ENCODE results near the gene FBXO15. TPM values are rescaled to one million over a fixed set of nuclear protein-coding genes. Genes with fewer than 3 reads are reported as not detected.

Gene FBXO15
- total and polyA plus RNA-seq, 3 donors from 2014 or later = 20.8 to 46.0 (median 39.1) TPM

GRCh38 chr18:74142252-74142651, 5.4 kb downstream of the FBXO15 start:
- WGBS, 2 donors = 79 to 88% methylated on average over 2 of the region's 2 CpGs
- Histone ChIP-seq H3K4me1 (peaks cover 3% of the 10 kb centered on the region), H3K27ac (no peak overlapping the region), H3K9me3 (no peaks in the 10 kb centered on the region), H3K27me3 (no peaks in the 10 kb centered on the region), H3K36me3 (ENCODE audit: low read depth, missing control alignments) (no peaks in the 10 kb centered on the region), H3K4me3 (no peak overlapping the region)
- no peak for DNase-seq
- intact Hi-C loops (cut with DNase I; ENCODE audit: low total_unique reads) = no loop called here
- TF ChIP-seq CTCF (IDR thresholded peaks at IDR 0.05) (no peak), POLR2A (IDR thresholded peaks at IDR 0.05) (no peak)

- Histone ChIP-seq H3K9me3 (no peaks in the 10 kb centered on the region), H3K4me1 (no peaks in the 10 kb centered on the region), H3K36me3 (ENCODE audit: low read depth, missing control alignments) (no peaks in the 10 kb centered on the region), H3K4me3 (no peak overlapping the region), H3K27me3 (no peaks in the 10 kb centered on the region), H3K27ac (no peak overlapping the region)
- TF ChIP-seq CTCF (IDR thresholded peaks at IDR 0.05) (no peak), POLR2A (IDR thresholded peaks at IDR 0.05) (no peak)
- WGBS, 2 donors = 91 to 100% methylated on average over 1 to 2 of the region's 2 CpGs
- intact Hi-C loops (cut with DNase I; ENCODE audit: low total_unique reads) = no loop called here
- no peak for DNase-seq
Measured at GRCh38 chr18:74141667-74142066, 6.0 kb downstream of the FBXO15 start.

GRCh38 chr18:74140582-74140981, 7.1 kb downstream of the FBXO15 start:
- Histone ChIP-seq H3K36me3 (ENCODE audit: low read depth, missing control alignments) (no peaks in the 10 kb centered on the region), H3K4me3 (no peak overlapping the region), H3K27ac (no peak overlapping the region), H3K4me1 (no peaks in the 10 kb centered on the region), H3K9me3 (no peaks in the 10 kb centered on the region), H3K27me3 (no peaks in the 10 kb centered on the region)
- no peak for DNase-seq
- intact Hi-C loops (cut with DNase I; ENCODE audit: low total_unique reads) = no loop called here
- TF ChIP-seq CTCF (IDR thresholded peaks at IDR 0.05) (no peak), POLR2A (IDR thresholded peaks at IDR 0.05) (no peak)
- WGBS, 2 donors = 78 to 83% methylated on average over 1 of the region's 1 CpG

- no peaks in the 10 kb centered on the region for H3K9me3 ChIP-seq
- no peak overlapping the region for H3K4me3 ChIP-seq
- no peaks in the 10 kb centered on the region for H3K27me3 ChIP-seq
- no peak overlapping the region for H3K27ac ChIP-seq
- DNase-seq = no peak
- H3K36me3 ChIP-seq (ENCODE audit: low read depth, missing control alignments) = no peaks in the 10 kb centered on the region
- intact Hi-C loops (cut with DNase I; ENCODE audit: low total_unique reads) = no loop called here
- TF ChIP-seq CTCF (IDR thresholded peaks at IDR 0.05) (no peak), POLR2A (IDR thresholded peaks at IDR 0.05) (no peak)
- WGBS, 2 donors = 74 to 81% methylated on average over 3 of the region's 3 CpGs
- H3K4me1 ChIP-seq = no peaks in the 10 kb centered on the region
Measured at GRCh38 chr18:74139888-74140287, 7.7 kb downstream of the FBXO15 start.

GRCh38 chr18:74139411-74139810, 8.2 kb downstream of the FBXO15 start:
- TF ChIP-seq CTCF (IDR thresholded peaks at IDR 0.05) = no peak
- TF ChIP-seq POLR2A (IDR thresholded peaks at IDR 0.05) = no peak
- Histone ChIP-seq H3K36me3 (ENCODE audit: low read depth, missing control alignments) (no peaks in the 10 kb centered on the region), H3K9me3 (no peaks in the 10 kb centered on the region), H3K27ac (no peak overlapping the region), H3K27me3 (no peaks in the 10 kb centered on the region), H3K4me1 (no peaks in the 10 kb centered on the region), H3K4me3 (no peak overlapping the region)
- DNase-seq = no peak
- intact Hi-C loops (cut with DNase I; ENCODE audit: low total_unique reads) = no loop called here
- WGBS, 2 donors = 90 to 95% methylated on average over 2 of the region's 2 CpGs
